Bronchus fibroblast of lung (primary cell): ENCODE data around the gene JAK1. TPM values are rescaled to one million over a fixed set of nuclear protein-coding genes. Genes with fewer than 3 reads are reported as not detected.

ENCODE experiments used
- total RNA-seq: library from RNA; depleted of rRNA; stranded (reverse); fragments of >200 nt; gene quantifications from 2 replicates; pipeline ENCODE4 v1.2.3, GENCODE V29; 2015

The JAK1 gene
- total RNA-seq, result 66.9 and 78.0 TPM in 2 replicates

GRCh38 chr1:64966158-64966971 lies at the start of gene JAK1:
Gene JAK1, minus strand, starts transcription at chr1:64966549. Its CDS starts 80,285 bp downstream, at chr1:64886264.

Other genes starting within 250 kb of the JAK1 start
- gene RAVER2, start 221.5 kb downstream of the JAK1 start, total RNA-seq, result 7.1 and 7.4 TPM in 2 replicates
- gene AK4, start 181.7 kb upstream of the JAK1 start, total RNA-seq, result 2.7 and 3.3 TPM in 2 replicates